GM21825 (cell line): Measurements from ENCODE around the gene NBAS.
"Not testable (repeated sequence)": the region's sequence is repeated elsewhere in the genome, so short reads cannot be mapped to it uniquely, and the experiment has no call there.

Experiments
- ATAC-seq: cut with Tn5 transposase; IDR thresholded peaks from one replicate; pipeline ENCODE4 v1.9.1; 2021; ENCODE audit warnings: mild to moderate bottlenecking, moderate library complexity; ENCODE audit not compliant: unreplicated experiment

Gene NBAS

DNA sequence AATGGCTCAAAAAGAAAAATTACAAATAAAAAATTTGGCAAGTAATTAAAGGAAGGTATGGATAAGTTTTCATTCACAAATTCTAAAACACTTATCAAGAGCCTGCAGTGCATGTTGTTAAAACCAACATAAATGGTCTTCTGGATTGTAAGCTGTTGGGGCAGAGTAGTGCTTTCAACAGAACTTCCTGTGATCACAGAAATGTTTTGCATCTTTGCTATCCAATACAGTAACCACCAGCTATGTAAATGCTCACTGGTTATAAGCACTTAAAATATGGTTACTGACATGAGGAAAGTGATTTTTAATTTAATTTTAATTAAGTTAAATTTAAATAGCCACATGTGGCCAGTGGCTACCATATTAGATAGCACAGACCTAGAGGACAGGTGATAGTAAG lies 133.1 kb downstream of the NBAS start:
- no peak for ATAC-seq

DNA sequence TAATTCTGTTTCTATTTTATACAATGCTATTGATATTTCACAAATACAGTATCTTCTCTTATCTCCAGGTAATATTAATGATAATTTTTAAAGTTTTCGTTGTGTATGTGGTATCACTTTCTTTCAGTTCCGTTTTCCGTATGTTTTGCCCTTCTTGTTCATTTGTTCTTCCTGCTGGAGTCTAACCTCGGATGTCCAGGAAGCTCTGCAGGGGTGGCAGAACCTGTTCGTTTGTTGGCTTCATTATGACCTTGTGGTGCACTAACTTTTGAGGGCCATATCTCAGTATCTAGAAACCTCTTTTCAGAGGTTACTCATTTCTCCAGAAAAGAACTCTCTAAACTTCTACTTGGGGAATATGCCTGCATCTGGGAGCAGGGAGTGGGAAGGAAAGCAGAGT lies 134.5 kb downstream of the NBAS start:
- ATAC-seq = no peak

DNA sequence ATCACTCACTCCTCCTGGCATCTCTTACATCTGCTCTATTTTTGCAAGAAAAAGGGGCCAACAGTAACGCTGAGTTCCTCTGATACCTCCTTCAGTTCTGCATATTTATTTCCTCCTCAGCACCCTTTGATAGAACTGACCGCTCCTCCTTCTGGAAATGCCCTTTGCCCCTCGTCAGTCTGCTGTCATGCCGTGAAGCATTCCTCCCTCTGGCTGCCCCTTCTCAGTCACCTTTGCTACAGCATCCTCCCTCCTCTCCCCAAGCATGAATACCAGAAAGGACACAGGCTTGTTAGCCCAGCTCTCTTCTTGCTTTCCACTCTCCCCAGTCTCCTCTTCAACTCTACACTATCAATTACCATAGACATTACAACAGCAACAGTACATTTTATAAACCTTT lies 135.4 kb downstream of the NBAS start:
- ATAC-seq = no peak

- no peak for ATAC-seq
Observed at GRCh38 chr2:15421753-15422152, 139.4 kb downstream of the NBAS start.

GRCh38 chr2:15415748-15416147 lies 145.4 kb downstream of the NBAS start:
- no peak for ATAC-seq

DNA sequence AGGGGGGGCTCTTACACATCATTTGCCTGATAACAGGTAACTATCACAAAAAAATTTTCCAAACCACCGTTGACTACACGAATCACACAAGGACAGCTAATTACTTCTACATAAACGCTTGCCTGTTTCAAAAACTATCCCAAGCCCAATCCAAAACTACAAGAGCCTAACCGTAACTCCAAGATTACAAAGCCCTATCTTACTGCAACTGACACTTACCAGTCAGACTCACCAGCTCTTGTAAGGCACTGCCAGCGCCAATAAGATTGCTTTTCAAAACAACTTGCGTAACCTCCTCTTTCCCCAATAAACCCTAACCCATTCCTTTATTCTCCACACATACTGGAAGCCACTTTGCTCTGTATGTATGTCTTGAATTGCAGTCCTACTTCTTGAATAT lies 148.4 kb downstream of the NBAS start:
- no peak for ATAC-seq

DNA sequence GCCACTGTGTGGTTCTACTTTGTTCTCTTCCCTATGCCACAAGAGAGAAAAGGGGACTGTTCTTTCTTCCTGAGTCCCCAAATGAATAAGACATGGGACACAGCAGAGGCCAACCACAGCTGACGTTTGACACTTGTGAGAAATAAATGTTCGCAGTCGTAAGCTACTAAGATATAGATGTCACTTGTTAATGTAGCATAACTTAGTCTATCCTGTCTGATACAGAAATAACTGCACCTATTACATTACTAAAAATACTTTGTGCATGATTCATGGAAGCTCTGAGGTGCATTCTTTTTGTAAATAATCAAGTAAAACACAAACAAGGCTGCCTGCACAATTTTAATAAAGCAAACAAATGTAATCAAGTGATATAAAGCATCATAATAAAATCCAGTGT lies 148.8 kb downstream of the NBAS start:
- no peak for ATAC-seq

GRCh38 chr2:15410884-15411283 lies 150.2 kb downstream of the NBAS start:
- no peak for ATAC-seq

GRCh38 chr2:15408759-15409158 lies 152.4 kb downstream of the NBAS start:
- no peak for ATAC-seq

DNA sequence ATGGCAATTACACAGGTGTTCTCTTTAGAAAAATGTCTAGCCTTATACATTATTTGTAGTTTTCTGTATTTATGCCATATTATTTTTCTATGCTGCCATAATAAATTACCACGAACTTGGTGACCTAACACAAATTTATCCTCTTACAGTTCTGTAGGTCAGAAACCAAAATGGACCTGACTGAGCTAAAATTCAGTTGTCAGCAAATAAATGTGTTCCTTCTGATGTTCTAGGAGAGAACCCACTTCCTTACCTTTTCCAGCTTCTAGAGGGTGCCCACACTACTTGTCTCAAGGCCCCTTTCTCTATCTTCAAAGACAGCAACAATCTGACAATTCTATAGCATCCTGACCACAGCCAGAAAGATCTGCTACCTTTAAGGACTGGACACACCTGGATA lies 153.5 kb downstream of the NBAS start:
- ATAC-seq = no peak

- not testable (repeated sequence) for ATAC-seq
Observed at GRCh38 chr2:15404511-15404910, 156.6 kb downstream of the NBAS start.

DNA sequence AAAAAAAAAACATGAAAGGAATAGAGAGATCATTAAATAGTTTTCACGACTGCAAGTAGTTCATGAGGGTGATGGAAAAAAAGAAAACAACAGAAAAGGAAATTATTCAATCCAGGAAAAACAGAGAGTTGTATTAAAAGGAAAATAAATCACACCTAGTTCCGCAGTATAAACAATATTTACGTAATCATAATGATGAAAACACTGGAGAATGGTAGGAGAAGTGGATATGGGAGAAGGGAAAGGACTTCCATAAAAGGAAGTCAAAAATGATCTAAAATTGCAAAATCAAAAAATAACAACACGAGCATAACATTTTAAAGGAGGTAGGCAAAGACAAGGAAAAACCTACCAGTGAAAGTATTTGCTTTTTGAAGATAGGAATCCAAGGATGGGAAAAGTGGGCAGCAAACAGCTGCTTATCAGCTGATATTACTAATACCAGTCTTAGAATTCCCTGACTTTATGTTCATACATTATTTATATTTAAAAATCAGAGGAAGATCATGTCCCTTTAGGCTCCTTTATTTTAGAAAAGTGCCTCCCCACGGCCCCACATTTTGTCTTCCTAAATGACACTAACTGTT lies 160.8 kb downstream of the NBAS start:
- no peak for ATAC-seq

DNA sequence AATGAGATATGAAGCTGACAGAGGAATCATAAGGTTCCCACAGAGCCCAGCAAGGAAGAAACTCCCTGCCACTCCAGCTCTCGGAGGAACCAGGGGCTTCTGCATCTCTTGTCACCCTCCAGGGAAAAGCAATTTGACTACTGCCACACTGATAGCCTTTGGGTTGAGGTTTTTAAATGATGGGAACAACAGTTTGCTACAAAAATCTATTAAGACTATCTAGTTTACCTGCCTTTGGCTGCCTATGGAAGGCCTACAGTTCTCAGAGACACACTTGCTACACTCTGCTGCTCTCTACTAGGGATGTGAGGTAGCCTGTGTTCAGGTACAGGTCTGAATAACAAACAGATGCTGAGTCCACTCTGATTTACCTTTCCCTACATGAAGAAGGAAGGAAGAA lies 161.9 kb downstream of the NBAS start:
- no peak for ATAC-seq

DNA sequence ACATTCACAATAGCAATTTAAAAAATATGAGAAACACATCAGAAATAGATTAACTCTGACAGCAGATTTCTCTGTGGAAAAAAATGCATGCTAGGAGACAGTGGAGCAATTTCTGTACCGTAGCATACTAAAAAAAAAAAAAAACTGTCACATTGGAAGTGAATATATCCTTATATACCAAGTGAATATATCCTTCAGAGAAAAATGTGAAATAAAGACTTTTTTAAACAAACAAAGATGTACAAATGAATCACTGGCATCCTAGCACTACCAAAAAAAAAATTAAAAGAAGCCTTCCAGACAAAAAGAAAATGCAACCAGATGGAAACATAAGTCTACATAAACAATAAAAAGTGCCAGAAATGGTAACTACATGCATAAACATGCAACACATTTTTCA lies 169.4 kb downstream of the NBAS start:
- ATAC-seq = no peak

DNA sequence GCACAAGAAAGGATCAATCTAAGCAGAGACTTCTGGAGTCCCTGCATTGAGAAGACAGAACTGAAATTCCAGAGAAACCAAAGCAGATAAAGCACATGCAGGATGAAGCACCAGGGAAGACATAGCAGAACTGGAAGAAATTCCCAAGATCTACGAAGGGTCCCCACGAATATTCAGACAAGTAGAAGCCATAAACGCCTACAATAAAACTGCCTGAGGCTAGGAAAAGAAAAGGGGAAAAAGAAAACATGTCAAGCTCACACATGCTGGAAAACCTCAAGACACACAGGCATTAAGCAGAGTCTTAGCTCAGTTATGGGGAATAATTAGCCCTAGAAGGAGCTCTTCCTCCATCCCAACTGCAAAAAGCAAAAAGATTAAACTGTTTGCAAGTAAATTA lies 171.2 kb downstream of the NBAS start:
- ATAC-seq = no peak

DNA sequence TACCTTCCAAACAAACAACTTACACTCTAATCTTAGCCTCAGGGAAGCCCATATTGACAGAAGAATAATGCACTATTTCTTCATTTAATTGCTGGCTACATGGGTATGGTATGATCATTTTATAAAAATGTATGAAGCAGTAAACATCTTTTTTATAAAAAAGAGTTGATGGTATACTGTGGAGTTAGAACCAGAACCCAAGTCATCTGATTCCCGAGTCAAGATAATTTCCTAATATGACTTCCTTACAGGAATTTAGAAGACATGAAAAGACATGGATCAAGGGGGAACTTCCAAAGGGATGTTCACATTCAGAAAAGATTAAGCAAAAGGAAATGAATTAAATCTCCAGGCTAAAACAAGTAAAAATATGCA lies 171.8 kb downstream of the NBAS start:
- ATAC-seq = no peak

GRCh38 chr2:15388406-15389325 lies 172.5 kb downstream of the NBAS start:
- no peak for ATAC-seq

DNA sequence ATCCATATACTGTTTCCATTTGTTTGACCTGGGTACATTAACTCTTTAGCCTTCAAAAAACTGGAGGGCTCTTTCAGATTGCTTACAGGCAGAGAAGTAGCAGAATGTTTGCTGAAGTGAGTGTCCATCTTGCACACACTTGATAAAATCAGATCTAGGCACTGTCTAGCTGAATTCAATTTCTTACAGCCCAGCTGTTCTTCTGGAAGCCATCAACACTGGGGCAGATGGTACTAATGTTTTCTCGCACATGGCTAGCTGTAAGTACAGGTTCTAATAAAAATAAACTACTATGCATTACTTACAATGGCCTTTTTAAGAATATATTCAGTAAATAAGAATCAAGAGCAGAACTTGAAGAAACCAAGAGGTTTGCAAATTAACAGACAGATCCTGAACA lies 175.9 kb downstream of the NBAS start:
- ATAC-seq = no peak

DNA sequence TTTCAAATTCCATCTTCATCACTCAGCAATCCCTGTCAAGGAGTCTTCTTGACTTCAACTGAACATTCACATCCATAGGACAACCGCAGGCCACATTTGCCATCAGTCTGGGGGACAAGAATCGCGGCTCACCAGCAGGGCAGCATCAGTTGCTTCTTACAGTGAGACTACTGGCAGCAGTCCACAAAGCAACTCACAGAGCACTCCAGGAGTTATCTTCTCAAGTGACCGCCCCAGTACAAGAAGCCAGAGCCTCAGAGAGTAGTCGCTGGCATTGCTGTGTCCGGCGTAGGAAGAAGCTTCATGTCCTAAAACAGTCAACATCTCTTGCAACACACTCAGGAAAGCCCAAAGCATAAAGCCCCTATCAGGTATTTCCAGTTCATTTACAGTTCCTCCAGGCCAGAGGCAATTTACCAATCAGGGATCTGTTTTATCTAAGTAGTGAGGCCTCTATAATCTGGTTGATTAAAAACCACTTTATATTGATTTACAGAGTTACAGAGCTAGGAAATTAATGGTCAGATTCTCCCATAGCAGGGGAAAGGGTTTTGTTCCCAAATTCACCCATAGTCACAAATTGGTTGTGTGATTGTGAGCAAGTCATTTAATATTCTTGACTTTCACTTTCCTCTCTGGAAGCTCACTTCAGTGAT lies 177.3 kb downstream of the NBAS start:
- no peak for ATAC-seq

DNA sequence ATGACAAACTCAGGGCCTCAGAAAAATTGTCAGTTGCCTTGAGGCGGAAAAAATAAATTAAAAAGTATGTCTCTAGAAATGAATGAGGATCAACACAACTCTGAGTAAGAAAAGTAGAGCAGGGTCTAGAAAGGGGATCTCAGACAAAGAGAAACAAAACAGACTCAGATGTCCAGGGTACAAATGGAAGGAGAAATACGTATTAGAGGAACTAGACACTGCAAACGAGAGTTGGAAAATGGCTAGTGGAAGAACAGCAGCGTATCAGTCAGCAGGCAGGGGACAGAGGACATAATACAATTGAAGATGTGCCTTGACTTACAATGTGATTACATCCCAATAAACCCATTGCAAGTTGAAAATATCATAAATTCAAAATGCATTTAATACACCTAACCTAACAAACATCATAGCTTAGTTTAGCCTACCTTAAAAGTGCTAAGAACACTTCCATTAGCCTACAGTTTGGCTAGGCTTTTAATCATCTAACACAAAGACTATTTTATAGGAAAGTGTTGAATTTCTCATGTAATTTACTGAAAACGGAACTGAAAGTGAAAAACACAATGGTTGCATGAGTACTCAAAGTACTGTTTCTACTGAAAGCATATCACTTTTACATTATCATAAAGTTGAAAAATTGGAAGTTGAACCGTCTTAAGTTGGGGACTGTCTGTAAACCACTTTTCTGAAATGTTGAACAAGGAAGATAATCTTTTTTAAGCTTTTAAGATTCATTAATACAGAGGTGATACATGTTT lies 182.8 kb downstream of the NBAS start:
- ATAC-seq = peak; percentile 72

DNA sequence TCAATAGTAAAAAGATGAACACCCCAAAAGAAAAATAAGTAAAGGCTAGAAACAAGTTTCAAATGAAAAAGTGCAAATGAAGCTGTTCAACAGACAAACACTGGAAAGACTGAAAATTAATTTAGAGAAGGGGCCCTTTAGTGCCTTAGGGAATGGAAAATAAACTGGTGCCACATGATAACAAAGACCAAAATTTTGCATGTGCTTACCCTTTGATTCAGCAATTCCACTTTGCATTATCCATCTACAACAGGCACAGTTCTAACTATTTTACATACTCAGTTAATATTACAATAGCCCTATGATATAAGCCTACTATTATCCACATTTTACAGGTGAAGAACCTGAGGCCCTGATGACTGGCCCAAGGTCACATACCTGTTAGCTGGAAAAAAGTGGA lies 183.9 kb downstream of the NBAS start:
- ATAC-seq = no peak
